Measurements from ENCODE around the gene PNPLA6. TPM values are rescaled to one million over a fixed set of nuclear protein-coding genes. Genes with fewer than 3 reads are reported as not detected.

The PNPLA6 gene
- polyA plus RNA-seq, 1 donor (not counting 4 experiments of a cell fraction or from before 2014, with no cell fraction given) = 22.4 TPM

- Histone ChIP-seq H3K4me1 (ENCODE audit: control insufficient read depth, extremely low read depth, insufficient read depth, low read length) (no peaks in the 10 kb centered on the region), H3K79me2 (ENCODE audit: control insufficient read depth, insufficient read depth, low read length) (no peaks in the 10 kb centered on the region), H4K20me1 (ENCODE audit: control insufficient read depth, extremely low read depth, insufficient read depth, low read length) (no peaks in the 10 kb centered on the region), H3K36me3 (ENCODE audit: control insufficient read depth in 2 of 2, extremely low read depth in 1 of 2, insufficient read depth in 2 of 2, low read length in 2 of 2) (peaks cover 12 to 21% of the 10 kb centered on the region in 2 experiments), H3K4me2 (ENCODE audit: control insufficient read depth, extremely low read depth, insufficient read depth, low read depth, low read length) (no peak overlapping the region), H3K9me1 (ENCODE audit: control insufficient read depth, extremely low read depth, insufficient read depth, low read length) (no peaks in the 10 kb centered on the region), H3K27ac (ENCODE audit: control insufficient read depth, insufficient read depth, low read length) (no peak overlapping the region), H3K9me3 (ENCODE audit: control insufficient read depth, low read depth, low read length) (no peaks in the 10 kb centered on the region), H3K4me3 (ENCODE audit: control insufficient read depth in 2 of 3, extremely low read depth in 1 of 3, insufficient read depth in 2 of 3, low read depth in 1 of 3, low read length in 3 of 3) (no peak overlapping the region), H3K27me3 (ENCODE audit: control insufficient read depth, extremely low read depth, insufficient read depth, low read length) (no peaks in the 10 kb centered on the region), H2AFZ (ENCODE audit: control insufficient read depth, low read length) (no peak overlapping the region), H3K9ac (ENCODE audit: control insufficient read depth, extremely low read depth, insufficient read depth, low read length) (no peak overlapping the region)
- DNase-seq (ENCODE audit: low read depth, low spot score) = no peak
- dilution Hi-C loops (cut with MboI; ENCODE audit: extremely low pct_ligation_motif_present, low sequenced_read_pairs) = no loop called here
- FAIRE-seq = no peak
- TF ChIP-seq, protein P1, sequence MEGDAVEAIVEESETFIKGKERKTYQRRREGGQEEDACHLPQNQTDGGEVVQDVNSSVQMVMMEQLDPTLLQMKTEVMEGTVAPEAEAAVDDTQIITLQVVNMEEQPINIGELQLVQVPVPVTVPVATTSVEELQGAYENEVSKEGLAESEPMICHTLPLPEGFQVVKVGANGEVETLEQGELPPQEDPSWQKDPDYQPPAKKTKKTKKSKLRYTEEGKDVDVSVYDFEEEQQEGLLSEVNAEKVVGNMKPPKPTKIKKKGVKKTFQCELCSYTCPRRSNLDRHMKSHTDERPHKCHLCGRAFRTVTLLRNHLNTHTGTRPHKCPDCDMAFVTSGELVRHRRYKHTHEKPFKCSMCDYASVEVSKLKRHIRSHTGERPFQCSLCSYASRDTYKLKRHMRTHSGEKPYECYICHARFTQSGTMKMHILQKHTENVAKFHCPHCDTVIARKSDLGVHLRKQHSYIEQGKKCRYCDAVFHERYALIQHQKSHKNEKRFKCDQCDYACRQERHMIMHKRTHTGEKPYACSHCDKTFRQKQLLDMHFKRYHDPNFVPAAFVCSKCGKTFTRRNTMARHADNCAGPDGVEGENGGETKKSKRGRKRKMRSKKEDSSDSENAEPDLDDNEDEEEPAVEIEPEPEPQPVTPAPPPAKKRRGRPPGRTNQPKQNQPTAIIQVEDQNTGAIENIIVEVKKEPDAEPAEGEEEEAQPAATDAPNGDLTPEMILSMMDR (optimal IDR thresholded peaks at IDR 0.05 in 1 of 3, IDR thresholded peaks at IDR 0.05 in 1 of 3, conservative IDR thresholded peaks at IDR 0.05 in 1 of 3; ENCODE audit: extremely low read depth in 1 of 3, insufficient read depth in 2 of 3, low read length in 3 of 3) = no peak
- no peak for TF ChIP-seq EZH2 (IDR thresholded peaks at IDR 0.05; ENCODE audit: low read length)
Observed at GRCh38 chr19:7552781-7553180, 17.3 kb downstream of the PNPLA6 start.

DNA sequence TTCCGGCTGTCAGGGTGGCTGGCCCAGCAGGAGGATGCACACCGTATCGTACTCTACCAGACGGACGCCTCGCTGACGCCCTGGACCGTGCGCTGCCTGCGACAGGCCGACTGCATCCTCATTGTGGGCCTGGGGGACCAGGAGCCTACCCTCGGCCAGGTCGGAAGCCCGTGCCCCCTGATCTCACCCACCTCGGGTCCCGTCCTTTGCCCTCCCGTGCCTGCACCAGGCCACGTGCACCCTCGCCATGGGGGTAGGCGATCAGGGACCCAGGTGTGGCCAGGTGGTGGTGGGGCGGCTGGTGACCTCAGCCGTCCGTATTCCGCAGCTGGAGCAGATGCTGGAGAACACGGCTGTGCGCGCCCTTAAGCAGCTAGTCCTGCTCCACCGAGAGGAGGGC lies 19.0 kb downstream of the PNPLA6 start:
- no peaks in the 10 kb centered on the region for H4K20me1 ChIP-seq (ENCODE audit: control insufficient read depth, extremely low read depth, insufficient read depth, low read length)
- TF ChIP-seq, protein P1 (optimal IDR thresholded peaks at IDR 0.05 in 1 of 3, IDR thresholded peaks at IDR 0.05 in 1 of 3, conservative IDR thresholded peaks at IDR 0.05 in 1 of 3; ENCODE audit: extremely low read depth in 1 of 3, insufficient read depth in 2 of 3, low read length in 3 of 3) = no peak
- no peak for TF ChIP-seq EZH2 (IDR thresholded peaks at IDR 0.05; ENCODE audit: low read length)
- no peak overlapping the region for H3K9ac ChIP-seq (ENCODE audit: control insufficient read depth, extremely low read depth, insufficient read depth, low read length)
- no peak overlapping the region for H3K4me2 ChIP-seq (ENCODE audit: control insufficient read depth, extremely low read depth, insufficient read depth, low read depth, low read length)
- DNase-seq (ENCODE audit: low read depth, low spot score) (no peak), FAIRE-seq (no peak)
- no peaks in the 10 kb centered on the region for H3K9me3 ChIP-seq (ENCODE audit: control insufficient read depth, low read depth, low read length)
- no peak overlapping the region for H2AFZ ChIP-seq (ENCODE audit: control insufficient read depth, low read length)
- H3K4me1 ChIP-seq (ENCODE audit: control insufficient read depth, extremely low read depth, insufficient read depth, low read length) = no peaks in the 10 kb centered on the region
- peaks cover 21 to 32% of the 10 kb centered on the region in 2 experiments for H3K36me3 ChIP-seq (ENCODE audit: control insufficient read depth in 2 of 2, extremely low read depth in 1 of 2, insufficient read depth in 2 of 2, low read length in 2 of 2)
- dilution Hi-C loops (cut with MboI; ENCODE audit: extremely low pct_ligation_motif_present, low sequenced_read_pairs) = no loop called here
- H3K4me3 ChIP-seq (ENCODE audit: control insufficient read depth in 2 of 3, extremely low read depth in 1 of 3, insufficient read depth in 2 of 3, low read depth in 1 of 3, low read length in 3 of 3) = no peak overlapping the region
- H3K27me3 ChIP-seq (ENCODE audit: control insufficient read depth, extremely low read depth, insufficient read depth, low read length) = no peaks in the 10 kb centered on the region
- no peak overlapping the region for H3K27ac ChIP-seq (ENCODE audit: control insufficient read depth, insufficient read depth, low read length)
- no peaks in the 10 kb centered on the region for H3K79me2 ChIP-seq (ENCODE audit: control insufficient read depth, insufficient read depth, low read length)
- no peaks in the 10 kb centered on the region for H3K9me1 ChIP-seq (ENCODE audit: control insufficient read depth, extremely low read depth, insufficient read depth, low read length)

Data from keratinocyte (primary cell).